ENCODE data around the gene TCEAL5.
"Not testable (repeated sequence)": the region's sequence is repeated elsewhere in the genome, so short reads cannot be mapped to it uniquely, and the experiment has no call there.

The TCEAL5 gene

GRCh38 chrX:103276581-103277002 is at the start of gene TCEAL5:
TCEAL5 (minus strand) TSS chrX:103276750; CDS start chrX:103274563, 2,187 bp downstream.
- no peak within 1 kb of the TSS for H3K4me3 ChIP-seq (ENCODE audit: low read depth, low read length)
- POLR2A ChIA-PET, result no interaction called here
- DNase-seq (ENCODE audit: low read depth, low spot score), result no peak
- CTCF ChIA-PET, result no interaction called here
- TF ChIP-seq CTCF (IDR thresholded peaks at IDR 0.05; ENCODE audit: insufficient read depth, low read length, missing control alignments), result no peak

GRCh38 chrX:103311399-103311780 is 34.8 kb upstream of the TCEAL5 start:
- TF ChIP-seq CTCF (IDR thresholded peaks at IDR 0.05; ENCODE audit: insufficient read depth, low read length, missing control alignments), result no peak
- ChIA-PET CTCF (no interaction called here), POLR2A (no interaction called here)
- no peak for DNase-seq (ENCODE audit: low read depth, low spot score)
- H3K4me3 ChIP-seq (ENCODE audit: low read depth, low read length), result no peak overlapping the region

- peak within 1 kb of the TSS; percentile 34 for H3K4me3 ChIP-seq (ENCODE audit: low read depth, low read length)
- POLR2A ChIA-PET, result interaction anchor here (0.6 kb wide), 1 partner anchor 475 kb away, joined by 4 read pairs; no protein-coding TSS in a partner anchor
- TF ChIP-seq CTCF (IDR thresholded peaks at IDR 0.05; ENCODE audit: insufficient read depth, low read length, missing control alignments), result no peak
- CTCF ChIA-PET, result no interaction called here
- DNase-seq (ENCODE audit: low read depth, low spot score), result no peak
These were observed 34.2 kb upstream of the TCEAL5 start, which contains the start of gene BEX2 for GRCh38 chrX:103310555-103311398. BEX2 (minus strand) TSS chrX:103310990; CDS start chrX:103309976, 1,014 bp downstream.

- POLR2A ChIA-PET, result interaction anchor here (0.6 kb wide), 1 partner anchor 474 kb away, joined by 4 read pairs; no protein-coding TSS in a partner anchor
- no peak for DNase-seq (ENCODE audit: low read depth, low spot score)
- TF ChIP-seq CTCF (IDR thresholded peaks at IDR 0.05; ENCODE audit: insufficient read depth, low read length, missing control alignments), result no peak
- no peak overlapping the region for H3K4me3 ChIP-seq (ENCODE audit: low read depth, low read length)
- CTCF ChIA-PET, result no interaction called here
These were observed 33.5 kb upstream of the TCEAL5 start for GRCh38 chrX:103309860-103310554.

- CTCF ChIA-PET; H3K4me3 ChIP-seq (ENCODE audit: low read depth, low read length); DNase-seq (ENCODE audit: low read depth, low spot score); POLR2A ChIA-PET: not testable (repeated sequence)
These were observed 29.1 kb upstream of the TCEAL5 start for GRCh38 chrX:103305666-103306065.

GRCh38 chrX:103304705-103305104 is 28.2 kb upstream of the TCEAL5 start:
- CTCF ChIA-PET, result no interaction called here
- H3K4me3 ChIP-seq (ENCODE audit: low read depth, low read length), result no peak overlapping the region
- DNase-seq (ENCODE audit: low read depth, low spot score), result no peak
- POLR2A ChIA-PET, result no interaction called here
- TF ChIP-seq CTCF (IDR thresholded peaks at IDR 0.05; ENCODE audit: insufficient read depth, low read length, missing control alignments), result no peak

All from AG04449 (cell line).